SK-N-SH (cell line): ENCODE data around the gene ATL2. TPM values are rescaled to one million over a fixed set of nuclear protein-coding genes. Genes with fewer than 3 reads are reported as not detected.

ENCODE experiments used
- CTCF ChIA-PET: fragments of 300-600, 350-600 bp; formaldehyde crosslinking; extraction: SDS; loops from one replicate; lab custom pipeline; 2021; lab: Yijun Ruan, JAX
- POLR2A ChIA-PET: fragments of 350-600 bp; sonication (Branson Sonifier 250); formaldehyde crosslinking; extraction: SDS; loops from one replicate; lab custom pipeline; 2020; ENCODE audit warnings: antibody characterized with exemption, inconsistent platforms; lab: Yijun Ruan, JAX
- DNase-seq: peaks from one replicate; pipeline ENCODE4 v3.0.0; 2012
- H2AFZ ChIP-seq: fragments of 200-600 bp; sonication (generic); 2 replicates; pipeline ENCODE4 v1.8.1; 2016; ENCODE audit warnings: antibody characterized with exemption, mild to moderate bottlenecking, low read depth
- H3F3A ChIP-seq: fragments of 200-600 bp; sonication (generic); replicated peaks from 2 replicates; pipeline ENCODE3; 2016; ENCODE audit warnings: antibody characterized with exemption, mild to moderate bottlenecking; ENCODE audit not compliant: insufficient read depth
- H3K27ac ChIP-seq, 2 experiments: fragments of 200-500 bp in 1 of 2; fragments of 200-600 bp in 1 of 2; sonication (Bioruptor generic) in 1 of 2; sonication (generic), shearing (Covaris generic) in 1 of 2; 2 replicates each; pipeline versions ENCODE4 v1.5.1 to v1.6.1; 2014 to 2016; ENCODE audit warnings: low read depth in 2 of 2, inconsistent platforms in 1 of 2, low read length in 1 of 2, mild to moderate bottlenecking in 1 of 2, mixed read lengths in 1 of 2
- H3K27me3 ChIP-seq: fragments of 200-600 bp; sonication (generic), shearing (Covaris generic); 2 replicates; pipeline ENCODE4 v1.6.1; 2016; ENCODE audit warnings: mixed run types; ENCODE audit not compliant: insufficient read depth
- H3K36me3 ChIP-seq, 2 experiments: fragments of 200-500 bp in 1 of 2; fragments of 200-600 bp in 1 of 2; sonication (Bioruptor generic) in 1 of 2; sonication (generic) in 1 of 2; replicated peaks in 1 of 2; 2 replicates each; pipeline versions ENCODE3 to v1.5.1; 2014 to 2016; ENCODE audit warnings: low read length in 1 of 2, mild to moderate bottlenecking in 1 of 2; ENCODE audit not compliant: insufficient read depth in 2 of 2, control insufficient read depth in 1 of 2
- H3K4me1 ChIP-seq, 2 experiments: fragments of 200-500 bp in 1 of 2; fragments of 200-600 bp in 1 of 2; sonication (Bioruptor generic) in 1 of 2; sonication (generic), shearing (Covaris generic) in 1 of 2; 2 replicates each; pipeline versions ENCODE4 v1.5.1 to v1.6.1; 2014 to 2016; ENCODE audit warnings: low read depth in 1 of 2, low read length in 1 of 2, mixed run types in 1 of 2; ENCODE audit not compliant: insufficient read depth in 2 of 2, control insufficient read depth in 1 of 2
- H3K4me2 ChIP-seq: fragments of 200-600 bp; sonication (generic), shearing (Covaris generic); 2 replicates; pipeline ENCODE4 v1.6.1; 2017; ENCODE audit warnings: mixed run types
- H3K4me3 ChIP-seq, 2 experiments: fragments of 200-500 bp in 1 of 2; fragments of 200-600 bp in 1 of 2; sonication (Bioruptor generic) in 1 of 2; sonication (generic), shearing (Covaris generic) in 1 of 2; 2 replicates each; pipeline versions ENCODE4 v1.5.1 to v1.8.1; 2014 to 2016; ENCODE audit warnings: low read depth in 2 of 2, inconsistent platforms in 1 of 2, low read length in 1 of 2, mild to moderate bottlenecking in 1 of 2, mixed read lengths in 1 of 2, moderate library complexity in 1 of 2
- H3K79me2 ChIP-seq: fragments of 200-600 bp; sonication (generic); 2 replicates; pipeline ENCODE4 v1.8.1; 2017; ENCODE audit warnings: mild to moderate bottlenecking; ENCODE audit not compliant: insufficient read depth
- H3K9ac ChIP-seq: fragments of 200-600 bp; sonication (generic); 2 replicates; pipeline ENCODE4 v1.6.1; 2017; ENCODE audit warnings: mixed run types
- H3K9me2 ChIP-seq: fragments of 200-600 bp; sonication (generic); 2 replicates; pipeline ENCODE4 v1.6.1; 2017; ENCODE audit warnings: mixed run types
- H3K9me3 ChIP-seq: fragments of 200-600 bp; sonication (generic); 2 replicates; pipeline ENCODE4 v1.6.1; 2017; ENCODE audit warnings: mixed run types, mild to moderate bottlenecking, moderate library complexity
- H4K20me1 ChIP-seq: fragments of 200-600 bp; sonication (generic); 2 replicates; pipeline ENCODE4 v1.6.1; 2017; ENCODE audit warnings: mild to moderate bottlenecking, mixed run types; ENCODE audit not compliant: insufficient read depth
- ELF1 ChIP-seq: IDR thresholded peaks from 2 replicates; pipeline ENCODE4 v1.4.0; 2012
- FOXJ3 ChIP-seq: sonication (generic); formaldehyde crosslinking; IDR thresholded peaks from 2 replicates; pipeline ENCODE4 v1.5.1; 2020; ENCODE audit warnings: mild to moderate bottlenecking, missing genetic modification reagents
- FOXM1 ChIP-seq: IDR thresholded peaks from 2 replicates; pipeline ENCODE4 v1.4.0; 2012; ENCODE audit warnings: low read depth, mild to moderate bottlenecking
- GABPA ChIP-seq: IDR thresholded peaks from 2 replicates; pipeline ENCODE4 v1.4.0; 2012; ENCODE audit warnings: low read depth, mild to moderate bottlenecking
- IRF3 ChIP-seq: fragments of 150-350 bp; IDR thresholded peaks from 2 replicates; pipeline ENCODE4 v1.6.1; 2016; ENCODE audit warnings: mild to moderate bottlenecking, low read depth, low read length
- MEF2A ChIP-seq: IDR thresholded peaks from 2 replicates; pipeline ENCODE4 v1.4.0; 2012; ENCODE audit warnings: low read depth, borderline replicate concordance
- NRF1 ChIP-seq: IDR thresholded peaks from 2 replicates; pipeline ENCODE4 v1.6.1; 2012; ENCODE audit warnings: low read depth, mild to moderate bottlenecking, low read length
- RCOR1 ChIP-seq: fragments of 150-350 bp; IDR thresholded peaks from 2 replicates; pipeline ENCODE4 v1.6.1; 2017; ENCODE audit warnings: antibody characterized with exemption, low read length
- RFX5 ChIP-seq: IDR thresholded peaks from 2 replicates; pipeline ENCODE4 v1.6.1; 2012; ENCODE audit warnings: mild to moderate bottlenecking, improper control_type of control experiment, low read length
- TAF1 ChIP-seq: IDR thresholded peaks from 2 replicates; pipeline ENCODE4 v1.6.1; 2012; ENCODE audit warnings: low read depth, mild to moderate bottlenecking, low read length, moderate library complexity, borderline replicate concordance
- TEAD4 ChIP-seq: IDR thresholded peaks from 2 replicates; pipeline ENCODE4 v1.4.0; 2012; ENCODE audit warnings: mild to moderate bottlenecking, borderline replicate concordance; ENCODE audit not compliant: insufficient read depth
- USF1 ChIP-seq: IDR thresholded peaks from 2 replicates; pipeline ENCODE4 v1.4.0; 2012; ENCODE audit warnings: low read depth, borderline replicate concordance
- WGBS: methylation state at CpG from one replicate; pipeline ENCODE4 v1.1.6; 2017; ENCODE audit warnings: low lambda C conversion rate; 5-methylcytosine and 5-hydroxymethylcytosine counted together
- polyA plus RNA-seq, 3 experiments: library from polyadenylated mRNA; depleted of rRNA; stranded (reverse); fragments of >200 nt; gene quantifications; 2 replicates each; pipeline ENCODE4 v1.2.3, GENCODE V29; 2012

The ATL2 gene
- polyA plus RNA-seq, 1 of the 3 experiments (the other 2 are of a cell fraction): 55.8 TPM

GRCh38 chr2:38394041-38394440, 17.0 kb upstream of the ATL2 start:
- Histone ChIP-seq H3K79me2 (no peaks in the 10 kb centered on the region), H4K20me1 (no peaks in the 10 kb centered on the region), H3K9ac (no peak overlapping the region), H3K4me2 (no peak overlapping the region), H3F3A (peaks cover 10% of the 10 kb centered on the region), H2AFZ (no peak overlapping the region), H3K36me3 (no peaks in the 10 kb centered on the region), H3K27me3 (no peaks in the 10 kb centered on the region), H3K27ac (no peak overlapping the region; a peak in 1 of 4 replicates), H3K4me3 (no peak overlapping the region), H3K9me2 (no peaks in the 10 kb centered on the region), H3K4me1 (peaks cover 2 to 14% of the 10 kb centered on the region in 2 experiments; a peak in 2 of 4 replicates), H3K9me3 (no peaks in the 10 kb centered on the region)
- ChIA-PET POLR2A (no interaction called here), CTCF (interaction anchor here (0.9 to 1.5 kb wide), 2 partner anchors 11 to 18 kb away, joined by 4 to 5 read pairs; no protein-coding TSS in a partner anchor)
- no peak for DNase-seq
- TF ChIP-seq MEF2A: no peak
- TF ChIP-seq ELF1: no peak
- 90% methylated on average over 2 of the region's 2 CpGs for WGBS

- Histone ChIP-seq H4K20me1 (no peaks in the 10 kb centered on the region), H3K4me2 (no peak overlapping the region), H3K79me2 (no peaks in the 10 kb centered on the region), H3K27ac (no peak overlapping the region), H2AFZ (no peak overlapping the region), H3K9ac (no peak overlapping the region), H3K27me3 (no peaks in the 10 kb centered on the region), H3K9me3 (no peaks in the 10 kb centered on the region), H3F3A (peaks cover 5% of the 10 kb centered on the region), H3K36me3 (no peaks in the 10 kb centered on the region), H3K4me3 (no peak overlapping the region), H3K4me1 (peaks cover under 1 to 14% of the 10 kb centered on the region in 2 experiments; a peak in 2 of 4 replicates), H3K9me2 (no peaks in the 10 kb centered on the region)
- 96% methylated on average over 3 of the region's 3 CpGs for WGBS
- DNase-seq: no peak
- ChIA-PET POLR2A (no interaction called here), CTCF (interaction anchor here (1.2 kb wide), 1 partner anchor 33 kb away, joined by 3 read pairs; no protein-coding TSS in a partner anchor)
- TF ChIP-seq TEAD4: no peak
- TF ChIP-seq ELF1: no peak
- no peak for TF ChIP-seq NRF1
- no peak for TF ChIP-seq TAF1
- no peak for TF ChIP-seq IRF3
These were observed 13.9 kb upstream of the ATL2 start for GRCh38 chr2:38390947-38391346.

- H3K9me3 ChIP-seq: no peaks in the 10 kb centered on the region
- H3K27ac ChIP-seq: no peak overlapping the region
- no peak overlapping the region for H3K4me3 ChIP-seq
- no peak overlapping the region for H2AFZ ChIP-seq
- H3K4me1 ChIP-seq: no peaks in the 10 kb centered on the region
- no peak for DNase-seq
- no peaks in the 10 kb centered on the region for H3F3A ChIP-seq
- no peaks in the 10 kb centered on the region for H4K20me1 ChIP-seq
- H3K9ac ChIP-seq: no peak overlapping the region
- H3K79me2 ChIP-seq: no peaks in the 10 kb centered on the region
- H3K9me2 ChIP-seq: no peaks in the 10 kb centered on the region
- ChIA-PET CTCF (interaction anchor here (1.0 kb wide), 1 partner anchor 11 kb away, joined by 3 read pairs; no protein-coding TSS in a partner anchor), POLR2A (no interaction called here)
- no peak overlapping the region for H3K4me2 ChIP-seq
- no peaks in the 10 kb centered on the region for H3K36me3 ChIP-seq
- 86% methylated on average over 4 of the region's 4 CpGs for WGBS
- H3K27me3 ChIP-seq: no peaks in the 10 kb centered on the region
- TF ChIP-seq USF1 (no peak), FOXJ3 (CRISPR knock-in tag) (no peak), GABPA (no peak), RCOR1 (no peak), TAF1 (no peak), RFX5 (no peak), FOXM1 (no peak), MEF2A (no peak)
These were observed 10.8 kb upstream of the ATL2 start for GRCh38 chr2:38387887-38388286.
